Measurements from ENCODE around the gene ARHGEF4. TPM values are rescaled to one million over a fixed set of nuclear protein-coding genes. Genes with fewer than 3 reads are reported as not detected.

The ARHGEF4 gene
- polyA plus RNA-seq, 3 donors, result 0.05 TPM; not detected in 2

DNA sequence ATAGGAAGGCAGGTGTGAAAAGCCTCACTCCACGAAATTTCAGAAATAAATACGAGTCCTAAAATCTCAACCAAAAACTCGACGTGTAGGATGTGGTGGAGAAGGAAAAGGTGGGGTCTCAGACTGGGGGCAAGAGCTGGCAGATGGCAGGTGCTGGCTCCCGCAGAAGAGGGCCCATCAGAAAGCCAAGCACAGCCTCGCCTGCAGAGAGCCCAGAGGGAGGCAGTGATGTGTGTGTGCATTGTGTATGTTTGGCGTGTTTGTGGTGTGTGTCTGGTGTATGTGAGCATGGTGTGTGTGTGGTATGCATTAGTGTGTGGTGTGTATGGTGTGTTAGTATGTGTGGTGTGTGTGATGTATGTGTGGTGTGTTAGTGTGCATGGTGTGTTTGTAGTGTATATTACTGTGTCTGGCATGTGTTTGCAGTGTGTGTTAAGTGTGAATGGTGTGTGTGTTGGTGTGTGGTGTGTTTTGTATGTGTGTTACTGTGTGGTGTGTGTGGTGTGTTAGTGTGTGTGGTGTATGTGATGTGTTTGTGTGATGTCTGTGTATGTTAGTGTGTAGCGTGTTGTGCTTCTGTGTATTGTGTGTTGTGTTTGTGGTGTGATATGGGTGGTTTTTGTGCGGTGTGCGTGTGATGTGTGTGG is 140.0 kb downstream of the ARHGEF4 start:
- H3K36me3 ChIP-seq (replicated peaks in 1 of 2; ENCODE audit: control insufficient read depth in 1 of 2, insufficient read depth in 2 of 2, low read length in 2 of 2), result no peaks in the 10 kb centered on the region
- H3K9me3 ChIP-seq (replicated peaks in 1 of 2; ENCODE audit: control insufficient read depth in 1 of 2, insufficient read depth in 1 of 2, low read length in 2 of 2), result peaks cover 10 to 16% of the 10 kb centered on the region in 2 donors
- H3K4me1 ChIP-seq (ENCODE audit: control insufficient read depth in 1 of 2, insufficient read depth in 2 of 2, low read length in 2 of 2), result peaks cover 0 to 6% of the 10 kb centered on the region in 2 donors
- intact Hi-C loops (cut with micrococcal nuclease), result no loop called here
- Mint-ChIP-seq H3K27me3 (ENCODE audit: low read depth in 3 of 3) (peaks cover 0 to 2% (median 2%) of the 10 kb centered on the region in 3 donors), H3K36me3 (no peaks in the 10 kb centered on the region), H3K4me1 (peaks cover 6% of the 10 kb centered on the region), H3K9me3 (peaks cover 0 to 5% (median 2%) of the 10 kb centered on the region in 7 donors), H3K27ac (no peak overlapping the region), H3K4me3 (no peak overlapping the region)
- H3K9ac ChIP-seq (ENCODE audit: insufficient read depth, low read length, poor library complexity, severe bottlenecking), result no peak overlapping the region
- no peak overlapping the region for H3K27ac ChIP-seq (ENCODE audit: low read depth in 1 of 2, low read length in 2 of 2)
- no peak overlapping the region for H3K4me3 ChIP-seq (replicated peaks in 1 of 3; ENCODE audit: low read depth in 2 of 3, low read length in 3 of 3)
- no peak for DNase-seq
- 89% methylated on average over 10 of the region's 10 CpGs for WGBS (ENCODE audit: insufficient coverage)
- no peaks in the 10 kb centered on the region for H4K20me1 ChIP-seq (ENCODE audit: insufficient read depth, low read length)
- no peak overlapping the region for H2AFZ ChIP-seq (ENCODE audit: insufficient read depth, low read depth, low read length, poor library complexity, severe bottlenecking)
- no peak overlapping the region for H3K4me2 ChIP-seq (replicated peaks; ENCODE audit: extremely low read depth, low read length, poor library complexity, severe bottlenecking)
- TF ChIP-seq, protein P1, sequence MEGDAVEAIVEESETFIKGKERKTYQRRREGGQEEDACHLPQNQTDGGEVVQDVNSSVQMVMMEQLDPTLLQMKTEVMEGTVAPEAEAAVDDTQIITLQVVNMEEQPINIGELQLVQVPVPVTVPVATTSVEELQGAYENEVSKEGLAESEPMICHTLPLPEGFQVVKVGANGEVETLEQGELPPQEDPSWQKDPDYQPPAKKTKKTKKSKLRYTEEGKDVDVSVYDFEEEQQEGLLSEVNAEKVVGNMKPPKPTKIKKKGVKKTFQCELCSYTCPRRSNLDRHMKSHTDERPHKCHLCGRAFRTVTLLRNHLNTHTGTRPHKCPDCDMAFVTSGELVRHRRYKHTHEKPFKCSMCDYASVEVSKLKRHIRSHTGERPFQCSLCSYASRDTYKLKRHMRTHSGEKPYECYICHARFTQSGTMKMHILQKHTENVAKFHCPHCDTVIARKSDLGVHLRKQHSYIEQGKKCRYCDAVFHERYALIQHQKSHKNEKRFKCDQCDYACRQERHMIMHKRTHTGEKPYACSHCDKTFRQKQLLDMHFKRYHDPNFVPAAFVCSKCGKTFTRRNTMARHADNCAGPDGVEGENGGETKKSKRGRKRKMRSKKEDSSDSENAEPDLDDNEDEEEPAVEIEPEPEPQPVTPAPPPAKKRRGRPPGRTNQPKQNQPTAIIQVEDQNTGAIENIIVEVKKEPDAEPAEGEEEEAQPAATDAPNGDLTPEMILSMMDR (IDR thresholded peaks at IDR 0.05), result no peak
- no peaks in the 10 kb centered on the region for H3K27me3 ChIP-seq (ENCODE audit: control insufficient read depth in 2 of 2, insufficient read depth in 2 of 2, low read length in 2 of 2)
- no peaks in the 10 kb centered on the region for H3K79me2 ChIP-seq (ENCODE audit: insufficient read depth, low read length)

DNA sequence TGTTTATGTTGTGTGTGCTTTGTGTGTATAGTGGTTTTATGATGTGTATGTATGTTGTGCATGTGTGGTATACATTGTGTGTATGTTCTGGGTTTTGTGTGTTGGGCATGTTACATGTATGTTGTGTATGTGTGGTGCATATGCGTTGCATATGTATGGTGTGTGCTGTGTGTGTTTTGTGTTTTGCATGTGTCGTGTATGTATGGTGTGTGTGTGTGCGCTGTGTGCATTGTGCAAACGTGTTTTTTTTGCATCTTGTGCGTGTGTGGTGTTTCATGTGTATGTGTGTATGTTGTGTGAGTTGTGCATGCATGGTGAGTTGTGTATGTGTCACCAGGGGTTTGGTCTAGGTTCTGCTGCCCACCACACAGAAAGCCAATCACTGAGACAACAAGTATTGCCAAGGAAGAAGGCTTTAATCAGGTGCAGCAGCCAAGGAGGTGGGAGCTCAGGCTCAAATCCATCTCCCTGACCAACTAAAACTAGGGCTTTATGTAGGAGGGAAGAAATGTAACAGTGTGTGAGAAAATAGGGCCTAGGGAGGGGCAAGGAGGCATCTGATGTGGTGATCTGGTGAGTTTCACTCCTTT is 140.8 kb downstream of the ARHGEF4 start:
- Histone ChIP-seq H4K20me1 (ENCODE audit: insufficient read depth, low read length) (no peaks in the 10 kb centered on the region), H3K4me3 (replicated peaks in 1 of 3; ENCODE audit: low read depth in 2 of 3, low read length in 3 of 3) (no peak overlapping the region), H3K36me3 (replicated peaks in 1 of 2; ENCODE audit: control insufficient read depth in 1 of 2, insufficient read depth in 2 of 2, low read length in 2 of 2) (no peaks in the 10 kb centered on the region), H3K4me1 (ENCODE audit: control insufficient read depth in 1 of 2, insufficient read depth in 2 of 2, low read length in 2 of 2) (peaks cover 0 to 8% of the 10 kb centered on the region in 2 donors), H3K9me3 (replicated peaks in 1 of 2; ENCODE audit: control insufficient read depth in 1 of 2, insufficient read depth in 1 of 2, low read length in 2 of 2) (peaks cover 10 to 16% of the 10 kb centered on the region in 2 donors), H3K79me2 (ENCODE audit: insufficient read depth, low read length) (no peaks in the 10 kb centered on the region), H2AFZ (ENCODE audit: insufficient read depth, low read depth, low read length, poor library complexity, severe bottlenecking) (no peak overlapping the region), H3K27me3 (ENCODE audit: control insufficient read depth in 2 of 2, insufficient read depth in 2 of 2, low read length in 2 of 2) (no peaks in the 10 kb centered on the region), H3K9ac (ENCODE audit: insufficient read depth, low read length, poor library complexity, severe bottlenecking) (no peak overlapping the region), H3K4me2 (replicated peaks; ENCODE audit: extremely low read depth, low read length, poor library complexity, severe bottlenecking) (no peak overlapping the region), H3K27ac (ENCODE audit: low read depth in 1 of 2, low read length in 2 of 2) (no peak overlapping the region)
- no peak for DNase-seq
- Mint-ChIP-seq H3K27me3 (ENCODE audit: low read depth in 3 of 3) (peaks cover 0 to 3% (median 2%) of the 10 kb centered on the region in 3 donors), H3K27ac (no peak overlapping the region), H3K9me3 (peaks cover 0 to 5% (median 2%) of the 10 kb centered on the region in 7 donors), H3K4me1 (peaks cover 6% of the 10 kb centered on the region), H3K36me3 (no peaks in the 10 kb centered on the region), H3K4me3 (no peak overlapping the region)
- WGBS (ENCODE audit: insufficient coverage), result 100% methylated on average over 1 of the region's 5 CpGs
- intact Hi-C loops (cut with micrococcal nuclease), result no loop called here
- TF ChIP-seq, protein P1 (IDR thresholded peaks at IDR 0.05), result no peak

All from CD14-positive monocyte (primary cell).